Lower lobe of right lung (tissue), 2 donors: ENCODE measurements around the gene DNAH17. TPM values are rescaled to one million over a fixed set of nuclear protein-coding genes. Genes with fewer than 3 reads are reported as not detected.
A peak's percentile ranks its signal among the peaks of the same experiment; 100 is the strongest.

Source experiments
- ATAC-seq, 2 donors: fragments of 200-7000 bp; cut with Tn5 transposase; one replicate each; pipeline ENCODE4 v1.9.1; 2020 to 2022; ENCODE audit warnings: mild to moderate bottlenecking in 2 of 2, moderate library complexity in 2 of 2
- DNase-seq: peaks from one replicate; pipeline ENCODE4 v3.0.0-alpha.2; 2020
- H3K27ac ChIP-seq: fragments of 200-600 bp; one replicate; pipeline ENCODE4 v1.8.0; 2022
- H3K27me3 ChIP-seq: fragments of 200-600 bp; one replicate; pipeline ENCODE4 v1.8.0; 2022; ENCODE audit warnings: low read depth
- H3K36me3 ChIP-seq: fragments of 200-600 bp; one replicate; pipeline ENCODE4 v1.8.0; 2022; ENCODE audit warnings: mild to moderate bottlenecking
- H3K4me1 ChIP-seq: fragments of 200-600 bp; one replicate; pipeline ENCODE4 v1.8.0; 2022
- H3K4me3 ChIP-seq: fragments of 200-600 bp; one replicate; pipeline ENCODE4 v1.8.0; 2022; ENCODE audit warnings: mild to moderate bottlenecking
- H3K9me3 ChIP-seq: fragments of 200-600 bp; one replicate; pipeline ENCODE4 v1.8.0; 2022
- CTCF ChIP-seq: fragments of 200-600 bp; IDR thresholded peaks from one replicate; pipeline ENCODE4 v1.8.0; 2022; ENCODE audit warnings: antibody characterized with exemption, mild to moderate bottlenecking
- intact Hi-C: fragments of 100-400 bp; cut with DNase I; formaldehyde crosslinking; loops from one replicate; pipeline ENCODE4 v1.11.0; 2022
- total RNA-seq: library from RNA; stranded (reverse); fragmentation: NEBNext Ultra II Directional; extraction: Animal tissue kit (Norgen Biotek cat#: 25700); gene quantifications from one replicate; pipeline ENCODE4 v1.2.1, GENCODE V29; 2021
- donor health status: DM: no; HTN: yes; CAD: no; lungs with severe emphysema.

Gene DNAH17
- total RNA-seq, 1 donor from 2014 or later: 2.8 TPM

GRCh38 chr17:78394209-78394608, 183.0 kb downstream of the DNAH17 start:
- H3K27me3 ChIP-seq: no peaks in the 10 kb centered on the region
- H3K4me1 ChIP-seq: peaks cover 80% of the 10 kb centered on the region
- intact Hi-C loops: no loop called here
- H3K36me3 ChIP-seq: peaks cover 73% of the 10 kb centered on the region
- H3K9me3 ChIP-seq: no peaks in the 10 kb centered on the region
- no peak for DNase-seq
- H3K4me3 ChIP-seq: no peak overlapping the region
- no peak for ATAC-seq
- no peak for TF ChIP-seq CTCF
- no peak overlapping the region for H3K27ac ChIP-seq

DNA sequence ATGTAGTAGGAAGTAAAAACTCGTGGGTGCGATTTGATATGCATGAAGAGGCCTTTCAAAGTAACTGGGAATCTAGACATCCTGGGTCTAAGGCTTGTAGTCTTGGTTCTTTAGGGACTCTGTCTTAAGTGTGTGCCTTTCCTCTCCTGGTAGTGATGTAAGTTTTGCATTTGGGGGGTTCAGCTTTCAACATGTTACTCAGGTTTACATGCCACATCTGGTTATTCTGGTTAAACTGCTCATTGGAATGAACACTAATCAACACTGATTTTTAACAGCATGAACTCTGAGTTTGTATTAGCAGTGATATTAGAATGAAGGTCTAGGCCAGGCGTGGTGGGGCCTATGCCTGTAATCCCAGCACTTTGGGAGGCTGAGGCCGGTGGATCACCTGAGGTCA, 183.6 kb downstream of the DNAH17 start:
- Histone ChIP-seq H3K9me3 (no peaks in the 10 kb centered on the region), H3K27ac (no peak overlapping the region), H3K4me1 (peaks cover 84% of the 10 kb centered on the region), H3K27me3 (no peaks in the 10 kb centered on the region), H3K4me3 (no peak overlapping the region), H3K36me3 (peaks cover 66% of the 10 kb centered on the region)
- no peak for DNase-seq
- TF ChIP-seq CTCF: no peak
- intact Hi-C loops: no loop called here
- no peak for ATAC-seq

GRCh38 chr17:78392295-78392694, 184.9 kb downstream of the DNAH17 start:
- ATAC-seq (no peak), DNase-seq (no peak)
- H3K4me1 ChIP-seq: peaks cover 84% of the 10 kb centered on the region
- intact Hi-C loops: no loop called here
- H3K27ac ChIP-seq: no peak overlapping the region
- H3K36me3 ChIP-seq: peaks cover 56% of the 10 kb centered on the region
- no peaks in the 10 kb centered on the region for H3K27me3 ChIP-seq
- H3K4me3 ChIP-seq: no peak overlapping the region
- no peaks in the 10 kb centered on the region for H3K9me3 ChIP-seq
- no peak for TF ChIP-seq CTCF

GRCh38 chr17:78391843-78392242, 185.4 kb downstream of the DNAH17 start:
- Histone ChIP-seq H3K4me3 (no peak overlapping the region), H3K27ac (peak overlapping the region; percentile 47), H3K36me3 (peaks cover 52% of the 10 kb centered on the region), H3K27me3 (no peaks in the 10 kb centered on the region), H3K9me3 (no peaks in the 10 kb centered on the region), H3K4me1 (peaks cover 84% of the 10 kb centered on the region)
- intact Hi-C loops: no loop called here
- no peak for DNase-seq
- no peak for TF ChIP-seq CTCF
- ATAC-seq: no peak

- no peak for DNase-seq
- ATAC-seq: no peak
- peaks cover 44% of the 10 kb centered on the region for H3K36me3 ChIP-seq
- no peaks in the 10 kb centered on the region for H3K9me3 ChIP-seq
- peaks cover 84% of the 10 kb centered on the region for H3K4me1 ChIP-seq
- intact Hi-C loops: no loop called here
- no peak overlapping the region for H3K27ac ChIP-seq
- TF ChIP-seq CTCF: no peak
- no peaks in the 10 kb centered on the region for H3K27me3 ChIP-seq
- no peak overlapping the region for H3K4me3 ChIP-seq
Measured at GRCh38 chr17:78391051-78391431, 186.2 kb downstream of the DNAH17 start.
